ENCODE results near the gene LRIF1.

DNA sequence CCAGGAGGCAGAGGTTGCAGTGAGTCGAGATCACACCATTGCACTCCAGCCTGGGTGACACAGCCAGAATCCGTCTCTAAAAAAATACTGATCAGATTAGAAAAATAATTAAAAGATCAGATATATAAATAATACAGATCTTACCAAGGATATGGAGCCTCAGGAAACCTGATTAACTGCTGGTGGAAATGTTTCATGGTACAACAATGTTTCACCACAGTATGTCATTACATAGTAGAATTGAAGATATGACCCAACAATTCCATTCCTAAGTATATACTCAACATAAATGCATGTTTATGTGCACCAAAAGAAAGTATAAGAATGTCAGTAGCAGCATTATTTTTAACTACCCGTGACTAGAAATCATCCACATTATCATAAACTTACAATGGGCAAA lies 49.0 kb downstream of the LRIF1 start:
- TF ChIP-seq CTCF (IDR thresholded peaks at IDR 0.05; ENCODE audit: insufficient read depth, low read length) (no peak), GABPA (IDR thresholded peaks at IDR 0.05; ENCODE audit: low read depth) (no peak), POLR2AphosphoS5 (IDR thresholded peaks at IDR 0.05; ENCODE audit: low read depth) (no peak)
- TF ChIP-seq, protein P1, sequence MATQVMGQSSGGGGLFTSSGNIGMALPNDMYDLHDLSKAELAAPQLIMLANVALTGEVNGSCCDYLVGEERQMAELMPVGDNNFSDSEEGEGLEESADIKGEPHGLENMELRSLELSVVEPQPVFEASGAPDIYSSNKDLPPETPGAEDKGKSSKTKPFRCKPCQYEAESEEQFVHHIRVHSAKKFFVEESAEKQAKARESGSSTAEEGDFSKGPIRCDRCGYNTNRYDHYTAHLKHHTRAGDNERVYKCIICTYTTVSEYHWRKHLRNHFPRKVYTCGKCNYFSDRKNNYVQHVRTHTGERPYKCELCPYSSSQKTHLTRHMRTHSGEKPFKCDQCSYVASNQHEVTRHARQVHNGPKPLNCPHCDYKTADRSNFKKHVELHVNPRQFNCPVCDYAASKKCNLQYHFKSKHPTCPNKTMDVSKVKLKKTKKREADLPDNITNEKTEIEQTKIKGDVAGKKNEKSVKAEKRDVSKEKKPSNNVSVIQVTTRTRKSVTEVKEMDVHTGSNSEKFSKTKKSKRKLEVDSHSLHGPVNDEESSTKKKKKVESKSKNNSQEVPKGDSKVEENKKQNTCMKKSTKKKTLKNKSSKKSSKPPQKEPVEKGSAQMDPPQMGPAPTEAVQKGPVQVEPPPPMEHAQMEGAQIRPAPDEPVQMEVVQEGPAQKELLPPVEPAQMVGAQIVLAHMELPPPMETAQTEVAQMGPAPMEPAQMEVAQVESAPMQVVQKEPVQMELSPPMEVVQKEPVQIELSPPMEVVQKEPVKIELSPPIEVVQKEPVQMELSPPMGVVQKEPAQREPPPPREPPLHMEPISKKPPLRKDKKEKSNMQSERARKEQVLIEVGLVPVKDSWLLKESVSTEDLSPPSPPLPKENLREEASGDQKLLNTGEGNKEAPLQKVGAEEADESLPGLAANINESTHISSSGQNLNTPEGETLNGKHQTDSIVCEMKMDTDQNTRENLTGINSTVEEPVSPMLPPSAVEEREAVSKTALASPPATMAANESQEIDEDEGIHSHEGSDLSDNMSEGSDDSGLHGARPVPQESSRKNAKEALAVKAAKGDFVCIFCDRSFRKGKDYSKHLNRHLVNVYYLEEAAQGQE (IDR thresholded peaks at IDR 0.05; ENCODE audit: insufficient replicate concordance, low read depth), result no peak
